Dermis microvascular lymphatic vessel endothelial cell (primary cell): ENCODE data around the gene NRAP. TPM values are rescaled to one million over a fixed set of nuclear protein-coding genes. Genes with fewer than 3 reads are reported as not detected.

Source experiments
- total RNA-seq: library from RNA; depleted of rRNA; stranded (reverse); fragments of >200 nt; gene quantifications from 2 replicates; pipeline ENCODE4 v1.2.1, GENCODE V29; 2014

NRAP gene
- total RNA-seq, 1 donor from 2014 or later, result not detected

Other genes with a start within 250 kb of the NRAP start
- gene HABP2, start 111.0 kb downstream of the NRAP start, total RNA-seq, result 0.25 TPM in 1 of 2 replicates, not detected in the other
- 39.4 and 47.7 TPM in 2 replicates for gene CASP7, start 15.9 kb upstream of the NRAP start, total RNA-seq
- not detected in 2 replicates for gene PLEKHS1, start 87.6 kb upstream of the NRAP start, total RNA-seq
- gene DCLRE1A, start 190.0 kb upstream of the NRAP start, total RNA-seq, result 5.6 and 5.9 TPM in 2 replicates
- gene NHLRC2, start 190.6 kb upstream of the NRAP start, total RNA-seq, result 11.4 and 13.7 TPM in 2 replicates